Esophagus squamous epithelium (tissue), 5 donors: ENCODE results near the gene FES. TPM values are rescaled to one million over a fixed set of nuclear protein-coding genes. Genes with fewer than 3 reads are reported as not detected.
"Not testable (repeated sequence)": the region's sequence is repeated elsewhere in the genome, so short reads cannot be mapped to it uniquely, and the experiment has no call there.

Source experiments
- DNase-seq: peaks from one replicate; lab custom pipeline; 2025; lab: John Stamatoyannopoulos, UW
- H3K27ac ChIP-seq, 4 donors: fragments of 200-600 bp; sonication (generic); one replicate each; pipeline ENCODE4 v1.5.1; 2016 to 2019; ENCODE audit warnings: mild to moderate bottlenecking in 1 of 4
- H3K27me3 ChIP-seq, 4 donors: fragments of 200-600 bp; sonication (generic); 1 replicate in 3 of 4; 2 replicates in 1 of 4; pipeline versions ENCODE4 v1.5.1 to v1.6.0; 2017 to 2021; ENCODE audit warnings: antibody characterized with exemption in 1 of 4
- H3K36me3 ChIP-seq, 3 donors: fragments of 200-600 bp; sonication (generic); one replicate each; pipeline ENCODE4 v1.5.1; 2016 to 2019
- H3K4me1 ChIP-seq, 3 donors: fragments of 200-600 bp; sonication (generic); one replicate each; pipeline ENCODE4 v1.5.1; 2017 to 2019
- H3K4me3 ChIP-seq, 4 donors: fragments of 200-600 bp; sonication (generic); 1 replicate in 3 of 4; 2 replicates in 1 of 4; pipeline ENCODE4 v1.5.1; 2016 to 2019; ENCODE audit warnings: mild to moderate bottlenecking in 2 of 4, moderate library complexity in 1 of 4
- H3K9me3 ChIP-seq, 3 donors: fragments of 200-600 bp; sonication (generic); one replicate each; pipeline ENCODE4 v1.5.1; 2016 to 2019
- POLR2A ChIP-seq, 4 donors: fragments of 450-650 bp; IDR thresholded peaks; one replicate each; pipeline ENCODE4 v1.6.1; 2017; ENCODE audit warnings: antibody characterized with exemption in 4 of 4, mild to moderate bottlenecking in 4 of 4, moderate library complexity in 3 of 4
- WGBS, 2 donors: methylation state at CpG; one replicate each; pipeline ENCODE4 v1.1.5; 2018; 5-methylcytosine and 5-hydroxymethylcytosine counted together
- intact Hi-C: fragments of 100-400 bp; cut with DNase I; formaldehyde crosslinking; loops from one replicate; pipeline ENCODE4 v1.15.0; 2022
- total RNA-seq, 4 donors: library from RNA; depleted of rRNA; stranded (reverse); fragments of >200 nt; gene quantifications; one replicate each; pipeline ENCODE4 v1.1.0, GENCODE V29; 2016
- TF ChIP-seq, protein P1 (sequence below), 6 experiments: fragments of 450-650 bp in 4 of 6; fragments of 200-600 bp in 2 of 6; sonication (generic) in 2 of 6; IDR thresholded peaks; one replicate each; pipeline ENCODE4 v1.5.1; 2016 to 2019; ENCODE audit warnings: antibody characterized with exemption in 6 of 6, mild to moderate bottlenecking in 4 of 6, moderate library complexity in 4 of 6
- donor health status: DM: yes; HTN: yes; CAD: no.

The FES gene
- total RNA-seq, 4 donors from 2014 or later: 1.8 to 13.4 (median 9.7) TPM

DNA sequence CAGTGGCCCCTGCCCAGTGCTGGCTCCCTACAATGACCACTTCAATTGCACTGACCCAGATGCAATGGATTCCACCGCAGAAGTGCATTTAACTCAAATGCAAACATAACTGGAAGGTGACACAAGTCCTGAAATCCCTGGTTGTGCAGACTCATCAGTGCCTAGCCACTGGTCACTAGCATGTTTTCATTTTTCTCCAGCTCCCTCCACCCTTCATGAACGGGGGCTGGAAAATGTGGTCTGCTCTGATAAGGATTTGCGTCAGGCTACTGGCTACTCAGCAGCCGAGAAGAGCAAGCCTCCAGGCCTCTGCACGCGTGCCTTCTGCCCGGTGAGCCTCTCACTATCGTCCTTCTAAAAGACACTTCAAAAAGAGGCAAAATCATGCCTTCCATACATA, 43.4 kb upstream of the FES start:
- no peak for DNase-seq
- Histone ChIP-seq H3K27ac (no peak overlapping the region), H3K36me3 (no peaks in the 10 kb centered on the region), H3K4me3 (no peak overlapping the region), H3K27me3 (no peaks in the 10 kb centered on the region), H3K9me3 (no peaks in the 10 kb centered on the region), H3K4me1 (peaks cover 3 to 30% (median 13%) of the 10 kb centered on the region in 3 donors)
- 95 to 97% methylated on average over 8 of the region's 8 CpGs for WGBS, 2 donors
- intact Hi-C loops: no loop called here
- no peak for TF ChIP-seq POLR2A (IDR thresholded peaks at IDR 0.05)
- TF ChIP-seq, protein P1, sequence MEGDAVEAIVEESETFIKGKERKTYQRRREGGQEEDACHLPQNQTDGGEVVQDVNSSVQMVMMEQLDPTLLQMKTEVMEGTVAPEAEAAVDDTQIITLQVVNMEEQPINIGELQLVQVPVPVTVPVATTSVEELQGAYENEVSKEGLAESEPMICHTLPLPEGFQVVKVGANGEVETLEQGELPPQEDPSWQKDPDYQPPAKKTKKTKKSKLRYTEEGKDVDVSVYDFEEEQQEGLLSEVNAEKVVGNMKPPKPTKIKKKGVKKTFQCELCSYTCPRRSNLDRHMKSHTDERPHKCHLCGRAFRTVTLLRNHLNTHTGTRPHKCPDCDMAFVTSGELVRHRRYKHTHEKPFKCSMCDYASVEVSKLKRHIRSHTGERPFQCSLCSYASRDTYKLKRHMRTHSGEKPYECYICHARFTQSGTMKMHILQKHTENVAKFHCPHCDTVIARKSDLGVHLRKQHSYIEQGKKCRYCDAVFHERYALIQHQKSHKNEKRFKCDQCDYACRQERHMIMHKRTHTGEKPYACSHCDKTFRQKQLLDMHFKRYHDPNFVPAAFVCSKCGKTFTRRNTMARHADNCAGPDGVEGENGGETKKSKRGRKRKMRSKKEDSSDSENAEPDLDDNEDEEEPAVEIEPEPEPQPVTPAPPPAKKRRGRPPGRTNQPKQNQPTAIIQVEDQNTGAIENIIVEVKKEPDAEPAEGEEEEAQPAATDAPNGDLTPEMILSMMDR (IDR thresholded peaks at IDR 0.05): no peak

DNA sequence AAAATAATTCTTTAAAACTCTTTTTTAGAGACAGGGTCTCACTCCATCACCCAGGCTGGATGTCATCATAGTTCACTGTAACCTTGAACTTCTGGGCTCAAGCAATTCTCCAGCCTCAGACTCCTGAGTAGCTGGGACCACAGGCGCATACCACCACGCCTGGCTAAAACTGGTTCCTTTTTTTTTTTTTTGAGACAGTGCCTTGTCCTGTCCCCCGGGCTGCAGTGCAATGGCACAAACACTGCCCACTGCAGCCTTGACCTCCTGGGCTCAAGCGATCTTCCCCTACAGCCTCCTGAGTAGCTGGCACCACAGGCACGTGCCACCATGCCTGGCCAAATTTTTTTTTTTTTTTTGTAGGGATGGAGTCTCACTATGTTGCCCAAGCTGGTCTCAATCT, 39.6 kb upstream of the FES start:
- 72 to 79% methylated on average over 5 of the region's 5 CpGs for WGBS, 2 donors
- TF ChIP-seq, protein P1 (IDR thresholded peaks at IDR 0.05): no peak
- no peak for TF ChIP-seq POLR2A (IDR thresholded peaks at IDR 0.05)
- Histone ChIP-seq H3K4me1 (peaks cover 3 to 8% (median 6%) of the 10 kb centered on the region in 3 donors), H3K27me3 (no peaks in the 10 kb centered on the region), H3K9me3 (no peaks in the 10 kb centered on the region), H3K36me3 (no peaks in the 10 kb centered on the region), H3K27ac (peak overlapping the region in 1 of 4 donors; percentile 13), H3K4me3 (no peak overlapping the region)
- DNase-seq: no peak
- intact Hi-C loops: no loop called here

DNA sequence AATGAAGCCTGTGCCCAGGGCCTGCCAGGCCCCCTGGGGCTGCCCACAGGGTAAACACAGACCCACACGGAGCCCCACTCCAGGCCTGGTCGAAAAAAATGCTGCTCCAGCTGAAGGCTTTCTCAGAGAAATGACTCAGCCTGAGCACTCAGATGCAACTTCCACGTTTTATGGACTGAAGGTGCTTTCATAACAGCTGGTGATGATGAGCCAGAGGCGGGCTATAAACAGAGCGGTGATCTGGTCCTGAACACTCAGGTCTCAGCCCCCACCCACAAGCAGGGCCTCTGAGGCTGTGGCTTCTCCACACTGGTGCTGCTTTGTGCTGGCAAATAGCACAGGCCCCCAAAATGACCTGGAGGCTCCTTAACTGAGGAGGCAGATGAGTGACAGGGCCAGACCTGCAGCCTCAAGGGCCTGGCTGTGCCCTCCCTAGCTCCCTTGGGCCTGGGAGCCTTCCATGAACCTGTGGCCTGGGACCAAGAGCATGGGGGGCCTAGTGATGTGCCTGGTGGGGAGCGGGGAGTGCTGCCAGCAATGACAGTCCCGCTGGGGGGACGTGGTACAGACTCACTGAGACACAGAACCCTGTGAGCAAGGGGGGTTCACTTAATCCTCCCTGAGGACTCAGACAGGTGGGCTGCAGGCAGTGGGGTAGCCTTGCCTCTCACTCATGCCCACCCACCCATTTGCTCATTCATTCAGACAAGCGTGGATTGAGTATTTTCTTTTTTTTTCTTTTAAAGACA, 38.9 kb upstream of the FES start:
- Histone ChIP-seq H3K27me3 (no peaks in the 10 kb centered on the region), H3K27ac (peak overlapping the region in 1 of 4 donors; percentile 13), H3K4me3 (no peak overlapping the region), H3K36me3 (no peaks in the 10 kb centered on the region), H3K9me3 (no peaks in the 10 kb centered on the region), H3K4me1 (peaks cover 0 to 1% (median under 1%) of the 10 kb centered on the region in 3 donors)
- DNase-seq: no peak
- 100% methylated on average over 2 to 3 of the region's 9 CpGs for WGBS, 2 donors
- intact Hi-C loops: no loop called here
- TF ChIP-seq, protein P1 (IDR thresholded peaks at IDR 0.05): no peak
- TF ChIP-seq POLR2A (IDR thresholded peaks at IDR 0.05): no peak

DNA sequence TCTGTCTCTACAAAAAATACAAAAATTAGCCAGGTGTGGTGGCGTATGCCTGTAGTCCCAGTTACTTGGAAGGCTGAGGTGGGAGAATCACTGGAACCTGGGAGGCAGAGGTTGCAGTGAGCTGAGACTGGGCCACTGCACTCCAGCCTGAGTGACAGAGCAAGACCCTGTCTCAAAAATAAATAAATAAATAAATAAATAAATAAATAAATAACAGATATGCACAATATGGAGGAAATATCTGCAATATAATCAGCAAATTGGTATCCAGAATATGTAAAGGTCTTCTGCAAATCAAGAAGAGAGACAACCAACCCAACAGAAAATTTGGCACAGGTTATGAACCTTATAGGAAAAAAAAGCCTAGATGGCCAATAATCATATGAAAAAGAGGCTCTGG, 34.9 kb upstream of the FES start:
- H3K27ac ChIP-seq, intact Hi-C loops, H3K9me3 ChIP-seq, DNase-seq, H3K4me3 ChIP-seq, H3K4me1 ChIP-seq, H3K27me3 ChIP-seq, H3K36me3 ChIP-seq: not testable (repeated sequence)
- WGBS, 2 donors: 100% methylated on average over 1 of the region's 1 CpG

DNA sequence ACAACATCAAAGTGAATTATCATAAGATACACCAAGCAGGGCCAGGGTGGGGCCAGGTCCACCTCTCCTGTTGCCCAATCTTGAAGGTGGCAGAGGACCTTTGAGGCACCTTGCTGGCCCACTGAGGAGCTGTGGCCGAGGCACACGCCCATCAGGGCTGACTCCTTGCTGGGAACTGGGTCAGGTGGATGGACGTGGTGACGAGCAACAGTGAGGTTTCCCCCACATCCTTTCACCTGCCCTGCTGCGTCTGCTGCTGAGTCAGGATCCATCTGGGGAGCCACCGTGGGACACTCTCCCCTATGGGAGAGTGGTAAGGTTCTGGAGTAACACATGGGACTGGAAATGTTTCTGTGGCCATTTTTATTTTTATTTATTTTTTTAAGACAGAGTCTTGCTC, 33.2 kb upstream of the FES start:
- Histone ChIP-seq H3K27me3 (peaks cover 0 to 22% (median 0%) of the 10 kb centered on the region in 4 donors), H3K4me3 (no peak overlapping the region), H3K36me3 (no peaks in the 10 kb centered on the region), H3K27ac (no peak overlapping the region), H3K9me3 (no peaks in the 10 kb centered on the region), H3K4me1 (no peaks in the 10 kb centered on the region)
- intact Hi-C loops: no loop called here
- DNase-seq: no peak
- 82 to 83% methylated on average over 6 of the region's 6 CpGs for WGBS, 2 donors
- TF ChIP-seq, protein P1 (IDR thresholded peaks at IDR 0.05): no peak
- no peak for TF ChIP-seq POLR2A (IDR thresholded peaks at IDR 0.05)
